GM23338 (cell line): ENCODE results near the gene ZPR1. TPM values are rescaled to one million over a fixed set of nuclear protein-coding genes. Genes with fewer than 3 reads are reported as not detected.
"Not testable (repeated sequence)": the region's sequence is repeated elsewhere in the genome, so short reads cannot be mapped to it uniquely, and the experiment has no call there.

Experiments used
- ATAC-seq: fragments of 200-7000 bp; cut with Tn5 transposase; 3 replicates; pipeline ENCODE4 v1.9.1; 2020
- DNase-seq: peaks from one replicate; pipeline ENCODE4 v3.0.0-alpha.2; 2015; ENCODE audit warnings: low spot score
- H2AFZ ChIP-seq: fragments of 200-600 bp; sonication (generic); 2 replicates; pipeline ENCODE4 v1.8.0; 2016; ENCODE audit warnings: antibody characterized with exemption, mild to moderate bottlenecking, moderate library complexity
- H3F3A ChIP-seq: fragments of 200-600 bp; sonication (generic); replicated peaks from 2 replicates; pipeline ENCODE4 v1.8.0; 2017; ENCODE audit warnings: antibody characterized with exemption, mixed run types, low read depth
- H3K27ac ChIP-seq: fragments of 200-600 bp; sonication (generic); 2 replicates; pipeline ENCODE4 v1.6.1; 2016; ENCODE audit warnings: low read depth
- H3K27me3 ChIP-seq: fragments of 200-600 bp; sonication (generic); 2 replicates; pipeline ENCODE4 v1.8.0; 2016; ENCODE audit warnings: mild to moderate bottlenecking, mixed run types, moderate library complexity; ENCODE audit not compliant: insufficient read depth
- H3K36me3 ChIP-seq: fragments of 200-600 bp; sonication (generic); 2 replicates; pipeline ENCODE4 v1.8.0; 2016; ENCODE audit warnings: mild to moderate bottlenecking; ENCODE audit not compliant: insufficient read depth
- H3K4me1 ChIP-seq: fragments of 200-600 bp; sonication (generic); 2 replicates; pipeline ENCODE4 v1.8.0; 2016; ENCODE audit warnings: mild to moderate bottlenecking, moderate library complexity; ENCODE audit not compliant: insufficient read depth
- H3K4me2 ChIP-seq: fragments of 200-600 bp; sonication (generic); 2 replicates; pipeline ENCODE4 v1.7.1; 2017; ENCODE audit warnings: mixed run types
- H3K4me3 ChIP-seq: fragments of 200-600 bp; sonication (generic); 2 replicates; pipeline ENCODE4 v1.6.1; 2016; ENCODE audit warnings: mixed run types
- H3K79me2 ChIP-seq: fragments of 200-600 bp; sonication (generic); replicated peaks from 2 replicates; pipeline ENCODE4 v1.8.0; 2017; ENCODE audit warnings: mild to moderate bottlenecking; ENCODE audit not compliant: insufficient read depth
- H3K9me2 ChIP-seq: fragments of 200-600 bp; sonication (generic); 2 replicates; pipeline ENCODE4 v1.8.0; 2017; ENCODE audit not compliant: insufficient read depth
- H4K20me1 ChIP-seq: fragments of 200-600 bp; sonication (generic); replicated peaks from 2 replicates; pipeline ENCODE4 v1.8.0; 2017; ENCODE audit warnings: mild to moderate bottlenecking; ENCODE audit not compliant: insufficient read depth
- H3K27ac Mint-ChIP-seq: 2 replicates; pipeline ENCODE4 v1.8.0; 2020; ENCODE audit warnings: inconsistent platforms, mild to moderate bottlenecking, moderate library complexity, mixed read lengths
- H3K27me3 Mint-ChIP-seq: 3 replicates; pipeline ENCODE4 v1.8.0; 2022; ENCODE audit warnings: low read depth, mild to moderate bottlenecking, moderate library complexity, mixed read lengths, inconsistent platforms; ENCODE audit not compliant: insufficient read depth, poor library complexity
- H3K36me3 Mint-ChIP-seq: 3 replicates; pipeline ENCODE4 v1.8.0; 2021; ENCODE audit warnings: low read depth, mild to moderate bottlenecking, inconsistent platforms, moderate library complexity, mixed read lengths
- H3K4me1 Mint-ChIP-seq: 3 replicates; pipeline ENCODE4 v1.8.0; 2020; ENCODE audit warnings: mild to moderate bottlenecking, inconsistent platforms, mixed read lengths
- H3K4me3 Mint-ChIP-seq: 3 replicates; pipeline ENCODE4 v1.8.0; 2021; ENCODE audit warnings: moderate library complexity, mild to moderate bottlenecking, inconsistent platforms, mixed read lengths
- H3K9me3 Mint-ChIP-seq: 3 replicates; pipeline ENCODE4 v1.8.0; 2020; ENCODE audit warnings: moderate library complexity, mild to moderate bottlenecking, inconsistent platforms, mixed read lengths
- CREB1 ChIP-seq: fragments of 250-450 bp; sonication (Bioruptor Pico); IDR thresholded peaks from 2 replicates; pipeline ENCODE4 v1.5.0; 2020; ENCODE audit warnings: low read depth, mild to moderate bottlenecking, moderate library complexity
- CTCF ChIP-seq, 2 experiments: fragments of 200-600 bp in 1 of 2; sonication (generic) in 1 of 2; conservative IDR thresholded peaks; 2 replicates each; pipeline versions ENCODE4 v1.5.1 to v1.6.1; 2016 to 2017; ENCODE audit warnings: antibody characterized with exemption in 2 of 2, low read depth in 2 of 2, mild to moderate bottlenecking in 2 of 2, moderate library complexity in 1 of 2
- NANOG ChIP-seq: IDR thresholded peaks from 2 replicates; pipeline ENCODE4 v1.6.1; 2016; ENCODE audit warnings: antibody characterized with exemption, borderline replicate concordance
- ZNF462 ChIP-seq: fragments of 250-450 bp; sonication (Bioruptor Pico); IDR thresholded peaks from 2 replicates; pipeline ENCODE4 v1.5.0; 2020; ENCODE audit warnings: mild to moderate bottlenecking, moderate library complexity
- polyA plus RNA-seq: library from polyadenylated mRNA; unstranded; fragments of >200 nt; fragmentation: Nextera tagmentation; extraction: Ambion mirVana; gene quantifications from 2 replicates; pipeline ENCODE4 v1.2.1, GENCODE V29; 2016
- total RNA-seq: library from RNA; depleted of rRNA; stranded (reverse); fragments of >200 nt; shearing (Covaris generic); gene quantifications from 2 replicates; pipeline ENCODE4 v1.2.3, GENCODE V29; 2014

Gene ZPR1
- total and polyA plus RNA-seq, 2 experiments from 2014 or later: 55.4 to 96.7 TPM

GRCh38 chr11:116756044-116756443 lies 31.8 kb downstream of the ZPR1 start:
- not testable (repeated sequence) for H3K27ac Mint-ChIP-seq, H3K4me3 ChIP-seq, H3K79me2 ChIP-seq, H3K4me1 ChIP-seq, H3K9me2 ChIP-seq, H3K9me3 Mint-ChIP-seq, H4K20me1 ChIP-seq, H3K4me2 ChIP-seq, H3F3A ChIP-seq, H3K27ac ChIP-seq, H3K4me3 Mint-ChIP-seq, H3K4me1 Mint-ChIP-seq, H3K27me3 ChIP-seq, H2AFZ ChIP-seq, ATAC-seq, H3K27me3 Mint-ChIP-seq, DNase-seq
- peaks cover 55% of the 10 kb centered on the region for H3K36me3 ChIP-seq
- peaks cover 61% of the 10 kb centered on the region for H3K36me3 Mint-ChIP-seq

- H3K36me3 ChIP-seq: peaks cover 34% of the 10 kb centered on the region
- Mint-ChIP-seq H3K27ac (no peak overlapping the region), H3K27me3 (no peaks in the 10 kb centered on the region), H3K9me3 (no peaks in the 10 kb centered on the region), H3K4me3 (no peak overlapping the region), H3K36me3 (peaks cover 34% of the 10 kb centered on the region), H3K4me1 (no peaks in the 10 kb centered on the region)
- no peak for TF ChIP-seq NANOG
- DNase-seq (no peak), ATAC-seq (no peak)
- H3K79me2 ChIP-seq: no peaks in the 10 kb centered on the region
- no peak overlapping the region for H3K4me3 ChIP-seq
- H3K4me1 ChIP-seq: no peaks in the 10 kb centered on the region
- no peak overlapping the region for H3K4me2 ChIP-seq
- no peaks in the 10 kb centered on the region for H3F3A ChIP-seq
- no peak overlapping the region for H3K27ac ChIP-seq
- H4K20me1 ChIP-seq: peaks cover 5% of the 10 kb centered on the region
- no peak overlapping the region for H2AFZ ChIP-seq
- no peaks in the 10 kb centered on the region for H3K27me3 ChIP-seq
- H3K9me2 ChIP-seq: no peaks in the 10 kb centered on the region
Measured at GRCh38 chr11:116750070-116750718, 37.6 kb downstream of the ZPR1 start.

- no peaks in the 10 kb centered on the region for H3K79me2 ChIP-seq
- H3F3A ChIP-seq: no peaks in the 10 kb centered on the region; the same call in 1 of the 2 replicates
- DNase-seq (peak; percentile 14), ATAC-seq (peak; percentile 48)
- Mint-ChIP-seq H3K27ac (no peak overlapping the region; the same call in 1 of the 2 replicates), H3K4me1 (peaks cover 22% of the 10 kb centered on the region), H3K27me3 (peaks cover 2% of the 10 kb centered on the region), H3K36me3 (peaks cover 4% of the 10 kb centered on the region), H3K9me3 (no peaks in the 10 kb centered on the region), H3K4me3 (no peak overlapping the region)
- H3K4me1 ChIP-seq: peaks cover 7% of the 10 kb centered on the region; the same call in 1 of the 2 replicates
- no peak overlapping the region for H3K4me2 ChIP-seq
- H3K36me3 ChIP-seq: 0 out of 2 replicates have a peak, but pooled peaks cover 3% of the 10 kb centered on the region
- TF ChIP-seq ZNF462 (CRISPR knock-in tag) (no peak), CTCF (conservative IDR thresholded peaks at IDR 0.05; ENCODE audit: low read depth in 2 of 2) (peak in 1 of 2 experiments; percentile 19; a peak in 1 of 4 replicates), CREB1 (CRISPR knock-in tag) (no peak)
- H3K27me3 ChIP-seq: no peaks in the 10 kb centered on the region
- H3K4me3 ChIP-seq: no peak overlapping the region
- H3K9me2 ChIP-seq: no peaks in the 10 kb centered on the region
- H3K27ac ChIP-seq: no peak overlapping the region
- H4K20me1 ChIP-seq: no peaks in the 10 kb centered on the region
- H2AFZ ChIP-seq: no peak overlapping the region
Measured at GRCh38 chr11:116742104-116742503, 45.7 kb downstream of the ZPR1 start.
